H9 (cell line): ENCODE results near the gene PLCL1. TPM values are rescaled to one million over a fixed set of nuclear protein-coding genes. Genes with fewer than 3 reads are reported as not detected.

Source experiments
- DNase-seq: peaks from one replicate; pipeline ENCODE4 v3.0.0-alpha.2; 2017
- H2AFZ ChIP-seq: one replicate; pipeline ENCODE4 v1.6.1; 2013; ENCODE audit warnings: mild to moderate bottlenecking, low read length, control low read depth, moderate library complexity
- H2AK5ac ChIP-seq: 2 replicates; pipeline ENCODE4 v1.6.1; 2013; ENCODE audit warnings: low read length, control low read depth, mixed read lengths; ENCODE audit not compliant: insufficient read length
- H2BK120ac ChIP-seq: one replicate; pipeline ENCODE4 v1.6.1; 2013; ENCODE audit warnings: low read depth, mild to moderate bottlenecking, low read length, control low read depth, inconsistent platforms; ENCODE audit not compliant: poor library complexity, severe bottlenecking
- H2BK12ac ChIP-seq: 2 replicates; pipeline ENCODE4 v1.6.1; 2013; ENCODE audit warnings: low read length, control low read depth, mixed read lengths, low read depth; ENCODE audit not compliant: insufficient read length
- H2BK15ac ChIP-seq: 2 replicates; pipeline ENCODE4 v1.6.1; 2013; ENCODE audit warnings: low read depth, low read length, control low read depth
- H2BK20ac ChIP-seq: one replicate; pipeline ENCODE4 v1.6.1; 2013; ENCODE audit warnings: low read depth, mild to moderate bottlenecking, low read length, control low read depth, inconsistent platforms; ENCODE audit not compliant: poor library complexity, severe bottlenecking
- H2BK5ac ChIP-seq: 2 replicates; pipeline ENCODE4 v1.6.1; 2013; ENCODE audit warnings: low read length, control low read depth, mixed read lengths; ENCODE audit not compliant: insufficient read length
- H3K14ac ChIP-seq: 2 replicates; pipeline ENCODE4 v1.6.1; 2013; ENCODE audit warnings: low read length, control low read depth; ENCODE audit not compliant: insufficient read depth
- H3K18ac ChIP-seq: 2 replicates; pipeline ENCODE4 v1.6.1; 2013; ENCODE audit warnings: low read depth, mild to moderate bottlenecking, mixed read lengths, low read length, control low read depth; ENCODE audit not compliant: insufficient read length
- H3K23ac ChIP-seq: 2 replicates; pipeline ENCODE4 v1.6.1; 2013; ENCODE audit warnings: low read length, control low read depth, mixed read lengths, low read depth; ENCODE audit not compliant: insufficient read length
- H3K23me2 ChIP-seq: 2 replicates; pipeline ENCODE4 v1.6.1; 2013; ENCODE audit warnings: low read depth, mild to moderate bottlenecking, mixed read lengths, low read length, control low read depth; ENCODE audit not compliant: insufficient read length, poor library complexity, severe bottlenecking
- H3K27ac ChIP-seq: 2 replicates; pipeline ENCODE4 v1.5.1; 2013; ENCODE audit warnings: low read length, control low read depth, mixed read lengths, low read depth; ENCODE audit not compliant: insufficient read length
- H3K27me3 ChIP-seq: 2 replicates; pipeline ENCODE4 v1.6.1; 2013; ENCODE audit warnings: low read length, control low read depth, inconsistent platforms; ENCODE audit not compliant: insufficient read depth
- H3K4ac ChIP-seq: 2 replicates; pipeline ENCODE4 v1.6.1; 2013; ENCODE audit warnings: low read depth, mild to moderate bottlenecking, control low read depth, inconsistent platforms, low read length, moderate library complexity
- H3K4me1 ChIP-seq: 2 replicates; pipeline ENCODE4 v1.6.1; 2013; ENCODE audit warnings: low read length, control low read depth, inconsistent platforms; ENCODE audit not compliant: insufficient read depth
- H3K4me2 ChIP-seq: 2 replicates; pipeline ENCODE4 v1.6.1; 2013; ENCODE audit warnings: low read length, control low read depth, mixed read lengths; ENCODE audit not compliant: insufficient read length, insufficient read depth
- H3K56ac ChIP-seq: 2 replicates; pipeline ENCODE4 v1.6.1; 2013; ENCODE audit warnings: low read depth, mild to moderate bottlenecking, mixed read lengths, low read length, control low read depth; ENCODE audit not compliant: insufficient read length
- H3K79me1 ChIP-seq: 2 replicates; pipeline ENCODE4 v1.6.1; 2013; ENCODE audit warnings: low read depth, mild to moderate bottlenecking, moderate library complexity, low read length, control low read depth, inconsistent platforms; ENCODE audit not compliant: insufficient read depth, poor library complexity, severe bottlenecking
- H3K79me2 ChIP-seq: 2 replicates; pipeline ENCODE4 v1.6.1; 2013; ENCODE audit warnings: low read length, control low read depth, inconsistent platforms; ENCODE audit not compliant: insufficient read depth
- H3K9ac ChIP-seq: 2 replicates; pipeline ENCODE4 v1.6.1; 2013; ENCODE audit warnings: low read length, control low read depth, mixed read lengths; ENCODE audit not compliant: insufficient read length; ENCODE audit errors: extremely low read depth
- H3K9me3 ChIP-seq: one replicate; pipeline ENCODE4 v1.6.1; 2013; ENCODE audit warnings: low read depth, low read length, inconsistent platforms; ENCODE audit not compliant: control insufficient read depth
- H3T11ph ChIP-seq: one replicate; pipeline ENCODE4 v1.6.1; 2013; ENCODE audit warnings: mild to moderate bottlenecking, low read length, control low read depth, inconsistent platforms
- H4K20me1 ChIP-seq: one replicate; pipeline ENCODE4 v1.6.1; 2013; ENCODE audit not compliant: control insufficient read depth, insufficient read length, insufficient read depth
- H4K5ac ChIP-seq: 2 replicates; pipeline ENCODE4 v1.6.1; 2013; ENCODE audit warnings: low read depth, mild to moderate bottlenecking, mixed read lengths, low read length, control low read depth; ENCODE audit not compliant: insufficient read length
- H4K8ac ChIP-seq: replicated peaks from 2 replicates; pipeline ENCODE4 v1.6.1; 2013; ENCODE audit warnings: low read length, control low read depth, mixed read lengths, low read depth; ENCODE audit not compliant: insufficient read length
- H4K91ac ChIP-seq: 2 replicates; pipeline ENCODE4 v1.6.1; 2013; ENCODE audit warnings: low read depth, mild to moderate bottlenecking, moderate library complexity, mixed read lengths, low read length, control low read depth; ENCODE audit not compliant: insufficient read length
- H3K27ac Mint-ChIP-seq, 3 experiments: 2 replicates in 2 of 3; 3 replicates in 1 of 3; pipeline ENCODE4 v1.8.0; 2020 to 2021; ENCODE audit warnings: mixed read lengths in 3 of 3, mild to moderate bottlenecking in 1 of 3, moderate library complexity in 1 of 3
- H3K27me3 Mint-ChIP-seq: 2 replicates; pipeline ENCODE4 v1.8.0; 2021; ENCODE audit warnings: low read depth, mild to moderate bottlenecking, moderate library complexity, mixed read lengths
- H3K36me3 Mint-ChIP-seq, 3 experiments: 2 replicates in 2 of 3; 3 replicates in 1 of 3; pipeline ENCODE4 v1.8.0; 2020 to 2021; ENCODE audit warnings: low read depth in 3 of 3, mixed read lengths in 3 of 3; ENCODE audit not compliant: insufficient read depth in 1 of 3
- H3K4me1 Mint-ChIP-seq, 2 experiments: 2 replicates each; pipeline ENCODE4 v1.8.0; 2020; ENCODE audit warnings: mixed read lengths in 2 of 2
- H3K4me3 Mint-ChIP-seq, 2 experiments: 2 replicates in 1 of 2; 3 replicates in 1 of 2; pipeline ENCODE4 v1.8.0; 2020 to 2021; ENCODE audit warnings: mild to moderate bottlenecking in 2 of 2, mixed read lengths in 2 of 2, moderate library complexity in 1 of 2
- H3K9me3 Mint-ChIP-seq, 2 experiments: 2 replicates in 1 of 2; 3 replicates in 1 of 2; pipeline ENCODE4 v1.8.0; 2020; ENCODE audit warnings: mild to moderate bottlenecking in 2 of 2, mixed read lengths in 2 of 2, moderate library complexity in 1 of 2
- WGBS: extraction: QIAGEN DNeasy Blood & Tissue Kit; methylation state at CpG from one replicate; pipeline ENCODE4 v1.1.7; 2013; ENCODE audit warnings: missing lambda C conversion rate, low lambda C conversion rate, mixed read lengths; ENCODE audit not compliant: insufficient read length; ENCODE audit errors: extremely low coverage; 5-methylcytosine and 5-hydroxymethylcytosine counted together
- total RNA-seq: library from RNA; stranded (reverse); gene quantifications from 2 replicates; pipeline ENCODE4 v1.2.1, GENCODE V29; 2021
- TF ChIP-seq, protein P1 (sequence below): fragments of 200-600 bp; sonication (generic); conservative IDR thresholded peaks from 3 replicates; pipeline ENCODE4 v1.8.0; 2021; ENCODE audit warnings: antibody characterized with exemption, mild to moderate bottlenecking

PLCL1 gene
- total RNA-seq, 1 experiment from 2014 or later: 0.04 TPM

DNA sequence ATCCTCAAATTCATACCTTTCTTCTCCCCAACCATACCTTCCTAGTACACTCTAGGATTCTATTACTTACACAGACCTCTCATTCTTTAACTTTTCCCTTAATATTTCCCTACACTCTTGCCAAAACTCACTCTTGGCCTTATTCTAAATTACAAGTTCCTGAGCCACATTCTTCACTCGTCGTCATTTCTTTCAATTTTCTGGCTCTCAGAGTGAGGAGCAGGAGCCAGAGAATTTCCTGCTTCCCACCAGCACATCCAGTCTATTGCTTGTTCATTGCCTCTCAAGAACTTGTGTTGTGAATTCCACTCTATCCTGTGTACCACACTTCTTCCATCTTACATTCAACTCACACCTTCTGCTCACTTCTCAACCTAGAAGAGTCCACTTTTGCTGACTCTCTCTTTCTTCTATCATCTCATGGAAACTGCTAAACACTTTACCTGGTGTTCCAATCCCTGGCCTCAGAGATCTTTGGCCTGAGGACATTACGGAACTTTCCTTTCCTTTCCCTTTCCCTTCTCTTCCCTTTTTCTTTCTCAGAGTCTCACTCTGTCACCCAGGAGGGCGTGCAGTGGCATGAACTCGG lies 171.6 kb downstream of the PLCL1 start:
- no CpG with 5 or more reads among the region's 5 CpGs for WGBS
- H3K79me2 ChIP-seq: no peaks in the 10 kb centered on the region
- no peak overlapping the region for H3K27ac ChIP-seq
- DNase-seq: no peak
- H3K23ac ChIP-seq: no peak overlapping the region
- H3K14ac ChIP-seq: no peak overlapping the region
- H3K4ac ChIP-seq: no peak overlapping the region
- H2BK120ac ChIP-seq: no peak overlapping the region
- H3K9me3 ChIP-seq: no peaks in the 10 kb centered on the region
- H3K79me1 ChIP-seq: no peaks in the 10 kb centered on the region
- no peaks in the 10 kb centered on the region; the same call in 1 of the 2 replicates for H3K27me3 Mint-ChIP-seq
- H4K8ac ChIP-seq: no peak overlapping the region
- no peaks in the 10 kb centered on the region for H3K9me3 Mint-ChIP-seq
- no peak overlapping the region for H2BK15ac ChIP-seq
- TF ChIP-seq, protein P1, sequence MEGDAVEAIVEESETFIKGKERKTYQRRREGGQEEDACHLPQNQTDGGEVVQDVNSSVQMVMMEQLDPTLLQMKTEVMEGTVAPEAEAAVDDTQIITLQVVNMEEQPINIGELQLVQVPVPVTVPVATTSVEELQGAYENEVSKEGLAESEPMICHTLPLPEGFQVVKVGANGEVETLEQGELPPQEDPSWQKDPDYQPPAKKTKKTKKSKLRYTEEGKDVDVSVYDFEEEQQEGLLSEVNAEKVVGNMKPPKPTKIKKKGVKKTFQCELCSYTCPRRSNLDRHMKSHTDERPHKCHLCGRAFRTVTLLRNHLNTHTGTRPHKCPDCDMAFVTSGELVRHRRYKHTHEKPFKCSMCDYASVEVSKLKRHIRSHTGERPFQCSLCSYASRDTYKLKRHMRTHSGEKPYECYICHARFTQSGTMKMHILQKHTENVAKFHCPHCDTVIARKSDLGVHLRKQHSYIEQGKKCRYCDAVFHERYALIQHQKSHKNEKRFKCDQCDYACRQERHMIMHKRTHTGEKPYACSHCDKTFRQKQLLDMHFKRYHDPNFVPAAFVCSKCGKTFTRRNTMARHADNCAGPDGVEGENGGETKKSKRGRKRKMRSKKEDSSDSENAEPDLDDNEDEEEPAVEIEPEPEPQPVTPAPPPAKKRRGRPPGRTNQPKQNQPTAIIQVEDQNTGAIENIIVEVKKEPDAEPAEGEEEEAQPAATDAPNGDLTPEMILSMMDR: no peak
- H3T11ph ChIP-seq: no peak overlapping the region
- H3K23me2 ChIP-seq: no peaks in the 10 kb centered on the region
- H3K36me3 Mint-ChIP-seq: no peaks in the 10 kb centered on the region
- no peak overlapping the region for H3K56ac ChIP-seq
- no peak overlapping the region for H3K4me3 Mint-ChIP-seq
- H4K20me1 ChIP-seq: no peaks in the 10 kb centered on the region
- H3K4me1 ChIP-seq: no peaks in the 10 kb centered on the region
- no peak overlapping the region for H3K18ac ChIP-seq
- H3K27ac Mint-ChIP-seq: no peak overlapping the region; a peak in 2 of 7 replicates
- no peak overlapping the region for H4K5ac ChIP-seq
- no peak overlapping the region for H2BK12ac ChIP-seq
- H2AFZ ChIP-seq: no peak overlapping the region
- H2BK5ac ChIP-seq: no peak overlapping the region
- H4K91ac ChIP-seq: no peak overlapping the region
- H2AK5ac ChIP-seq: no peak overlapping the region
- no peak overlapping the region for H3K9ac ChIP-seq
- H3K4me2 ChIP-seq: no peak overlapping the region
- no peaks in the 10 kb centered on the region for H3K27me3 ChIP-seq
- H3K4me1 Mint-ChIP-seq: no peaks in the 10 kb centered on the region
- H2BK20ac ChIP-seq: no peak overlapping the region
